ENCODE data around the gene SYNDIG1. TPM values are rescaled to one million over a fixed set of nuclear protein-coding genes. Genes with fewer than 3 reads are reported as not detected.

Gene SYNDIG1
- total RNA-seq, 1 donor from 2014 or later = 0.49 TPM

- H3K27ac Mint-ChIP-seq (ENCODE audit: unreplicated experiment) = no peak overlapping the region
- no peak overlapping the region for H3K4me3 Mint-ChIP-seq
These were observed 169.4 kb downstream of the SYNDIG1 start for GRCh38 chr20:24638591-24639548.

GRCh38 chr20:24640276-24640675 is 170.8 kb downstream of the SYNDIG1 start:
- H3K36me3 Mint-ChIP-seq (ENCODE audit: low read depth) = no peaks in the 10 kb centered on the region
- DNase-seq (ENCODE audit: low read depth, low spot score) = no peak
- TF ChIP-seq CTCF (conservative IDR thresholded peaks at IDR 0.05) = no peak
- H3K27me3 Mint-ChIP-seq (ENCODE audit: low read depth) = no peaks in the 10 kb centered on the region
- no peak overlapping the region for H3K4me3 Mint-ChIP-seq
- H3K9me3 Mint-ChIP-seq = no peaks in the 10 kb centered on the region
- H3K27ac Mint-ChIP-seq (ENCODE audit: unreplicated experiment) = no peak overlapping the region
- H3K4me1 Mint-ChIP-seq = peaks cover 5% of the 10 kb centered on the region

More at GRCh38 chr20:24638591-24639548, 169.4 kb downstream of the SYNDIG1 start:
- no peaks in the 10 kb centered on the region for H3K36me3 Mint-ChIP-seq (ENCODE audit: low read depth)
- H3K9me3 Mint-ChIP-seq = no peaks in the 10 kb centered on the region
- DNase-seq (ENCODE audit: low read depth, low spot score) = no peak
- no peak for TF ChIP-seq CTCF (conservative IDR thresholded peaks at IDR 0.05)
- H3K4me1 Mint-ChIP-seq = peaks cover 14% of the 10 kb centered on the region
- H3K27me3 Mint-ChIP-seq (ENCODE audit: low read depth) = no peaks in the 10 kb centered on the region

- Mint-ChIP-seq H3K36me3 (ENCODE audit: low read depth) (no peaks in the 10 kb centered on the region), H3K9me3 (no peaks in the 10 kb centered on the region), H3K27ac (ENCODE audit: unreplicated experiment) (no peak overlapping the region), H3K4me3 (no peak overlapping the region), H3K27me3 (ENCODE audit: low read depth) (no peaks in the 10 kb centered on the region), H3K4me1 (peaks cover 1% of the 10 kb centered on the region)
- DNase-seq (ENCODE audit: low read depth, low spot score) = no peak
- no peak for TF ChIP-seq CTCF (conservative IDR thresholded peaks at IDR 0.05)
These were observed 171.3 kb downstream of the SYNDIG1 start for GRCh38 chr20:24640686-24641085.

- TF ChIP-seq CTCF (conservative IDR thresholded peaks at IDR 0.05) = no peak
- no peaks in the 10 kb centered on the region for H3K4me1 Mint-ChIP-seq
- no peaks in the 10 kb centered on the region for H3K9me3 Mint-ChIP-seq
- no peak overlapping the region for H3K4me3 Mint-ChIP-seq
- H3K27ac Mint-ChIP-seq (ENCODE audit: unreplicated experiment) = no peak overlapping the region
- no peaks in the 10 kb centered on the region for H3K36me3 Mint-ChIP-seq (ENCODE audit: low read depth)
- no peaks in the 10 kb centered on the region for H3K27me3 Mint-ChIP-seq (ENCODE audit: low read depth)
- DNase-seq (ENCODE audit: low read depth, low spot score) = no peak
These were observed 174.6 kb downstream of the SYNDIG1 start for GRCh38 chr20:24643731-24644626.

GRCh38 chr20:24646321-24646720 is 176.9 kb downstream of the SYNDIG1 start:
- Mint-ChIP-seq H3K27me3 (ENCODE audit: low read depth) (no peaks in the 10 kb centered on the region), H3K36me3 (ENCODE audit: low read depth) (no peaks in the 10 kb centered on the region), H3K4me1 (no peaks in the 10 kb centered on the region), H3K4me3 (no peak overlapping the region), H3K27ac (ENCODE audit: unreplicated experiment) (no peak overlapping the region), H3K9me3 (no peaks in the 10 kb centered on the region)
- no peak for TF ChIP-seq CTCF (conservative IDR thresholded peaks at IDR 0.05)
- DNase-seq (ENCODE audit: low read depth, low spot score) = no peak
